GM10248 (cell line): ENCODE results near the gene NIN.

Source experiments
- CTCF ChIA-PET: fragments of 300-600 bp; sonication (Branson Sonifier 250); formaldehyde crosslinking; extraction: SDS; loops from one replicate; lab custom pipeline; 2021; ENCODE audit warnings: antibody characterized with exemption; lab: Yijun Ruan, JAX
- POLR2A ChIA-PET: fragments of 350-650 bp; sonication (Branson Sonifier 250); formaldehyde crosslinking; extraction: SDS; loops from one replicate; lab custom pipeline; 2020; ENCODE audit warnings: antibody characterized with exemption; lab: Yijun Ruan, JAX
- DNase-seq: peaks from one replicate; pipeline ENCODE4 v3.0.0; 2012; ENCODE audit errors: extremely low spot score
- CTCF ChIP-seq: IDR thresholded peaks from 2 replicates; pipeline ENCODE4 v1.5.1; 2012; ENCODE audit warnings: mild to moderate bottlenecking, low read depth; ENCODE audit errors: extremely low read depth, missing control alignments, control extremely low read depth

The NIN gene

GRCh38 chr14:50796390-50796789 lies 34.6 kb downstream of the NIN start:
- ChIA-PET POLR2A (interaction anchor here (0.8 kb wide), 1 partner anchor 8 kb away, joined by 3 read pairs; no protein-coding TSS in a partner anchor), CTCF (interaction anchor here (0.8 to 14.5 kb wide), 11 partner anchors 9 to 64 kb away, joined by 3 to 207 read pairs (median 5); no protein-coding TSS in a partner anchor)
- no peak for DNase-seq
- TF ChIP-seq CTCF = no peak

GRCh38 chr14:50795909-50796308 lies 35.1 kb downstream of the NIN start:
- TF ChIP-seq CTCF = no peak
- no peak for DNase-seq
- POLR2A ChIA-PET = interaction anchor here (0.9 kb wide), 1 partner anchor 34 kb away, joined by 3 read pairs; no protein-coding TSS in a partner anchor
- CTCF ChIA-PET = interaction anchor here (1.1 to 14.5 kb wide), 10 partner anchors 9 to 65 kb away, joined by 3 to 207 read pairs (median 6); no protein-coding TSS in a partner anchor

- no peak for DNase-seq
- ChIA-PET CTCF (interaction anchor here (1.1 to 14.5 kb wide), 5 partner anchors 11 to 65 kb away, joined by 3 to 207 read pairs (median 42); no protein-coding TSS in a partner anchor), POLR2A (interaction anchor here (0.9 kb wide), 1 partner anchor 34 kb away, joined by 3 read pairs; no protein-coding TSS in a partner anchor)
- no peak for TF ChIP-seq CTCF
Measured at GRCh38 chr14:50795142-50795541, 35.8 kb downstream of the NIN start.

- no peak for TF ChIP-seq CTCF
- CTCF ChIA-PET = interaction anchor here (0.9 to 14.5 kb wide), 5 partner anchors 10 to 66 kb away, joined by 3 to 207 read pairs (median 42); no protein-coding TSS in a partner anchor
- POLR2A ChIA-PET = interaction anchor here (0.5 to 1.0 kb wide), 2 partner anchors 17 to 902 kb away, joined by 4 to 12 read pairs; no protein-coding TSS in a partner anchor
- no peak for DNase-seq
Measured at GRCh38 chr14:50794068-50794645, 36.8 kb downstream of the NIN start.

GRCh38 chr14:50792634-50793068 lies 38.3 kb downstream of the NIN start:
- CTCF ChIA-PET = interaction anchor here (1.2 to 14.5 kb wide), 6 partner anchors 14 to 68 kb away, joined by 3 to 207 read pairs (median 24); no protein-coding TSS in a partner anchor
- POLR2A ChIA-PET = interaction anchor here (0.7 kb wide), 1 partner anchor 31 kb away, joined by 3 read pairs; no protein-coding TSS in a partner anchor
- no peak for TF ChIP-seq CTCF
- DNase-seq = no peak

GRCh38 chr14:50792051-50792477 lies 38.9 kb downstream of the NIN start:
- no peak for TF ChIP-seq CTCF
- ChIA-PET POLR2A (interaction anchor here (0.6 kb wide), 1 partner anchor 13 kb away, joined by 3 read pairs; no protein-coding TSS in a partner anchor), CTCF (interaction anchor here (1.5 to 14.5 kb wide), 5 partner anchors 14 to 68 kb away, joined by 3 to 207 read pairs (median 42); no protein-coding TSS in a partner anchor)
- DNase-seq = no peak
